HepG2 (cell line): Measurements from ENCODE around the gene PLA2R1. TPM values are rescaled to one million over a fixed set of nuclear protein-coding genes. Genes with fewer than 3 reads are reported as not detected.

Experiments
- ATAC-seq: fragments of 200-7000 bp; cut with Tn5 transposase; 3 replicates; pipeline ENCODE4 v1.9.1; 2020; ENCODE audit warnings: mild to moderate bottlenecking, moderate library complexity
- BruUV-seq: library from RNA; stranded (reverse); fragments of 400-500 nt; replicated peaks from 2 replicates; lab custom pipeline; 2021; lab: Mats Ljungman, UMichigan
- CTCF ChIA-PET: fragments of 300-600 bp; formaldehyde crosslinking; extraction: SDS; loops from one replicate; lab custom pipeline; 2021; ENCODE audit warnings: low total read pairs, inconsistent platforms, low intra/inter-chr PET ratio; lab: Yijun Ruan, JAX
- POLR2A ChIA-PET: fragments of 350-600 bp; sonication (Branson Sonifier 250); formaldehyde crosslinking; loops from one replicate; lab custom pipeline; 2020; ENCODE audit warnings: antibody characterized with exemption, inconsistent platforms; lab: Yijun Ruan, JAX
- DNase-seq: peaks from one replicate; pipeline ENCODE4 v3.0.0-alpha.2; 2015; ENCODE audit warnings: low spot score
- FAIRE-seq: peaks from 3 replicates; lab custom pipeline; 2011; peaks lifted over from hg19 to GRCh38; lab: Jason Lieb, UNC
- H2AFZ ChIP-seq: one replicate; pipeline ENCODE4 v1.6.1; 2011; ENCODE audit warnings: low read length, inconsistent platforms
- H3K27ac ChIP-seq: fragments of 300-600 bp; 3 replicates; pipeline ENCODE4 v1.8.0; 2011; ENCODE audit warnings: mixed run types, mild to moderate bottlenecking, mixed read lengths, low read length, inconsistent platforms; ENCODE audit not compliant: insufficient read depth; ENCODE audit errors: extremely low read length
- H3K27me3 ChIP-seq, 2 experiments: fragments of 200-600 bp in 1 of 2; 2 replicates in 1 of 2; 3 replicates in 1 of 2; pipeline versions ENCODE4 v1.6.0 to v1.8.0; 2011; ENCODE audit warnings: low read length in 2 of 2, mild to moderate bottlenecking in 2 of 2, moderate library complexity in 2 of 2, inconsistent platforms in 1 of 2; ENCODE audit not compliant: insufficient read depth in 2 of 2, control insufficient read depth in 1 of 2
- H3K36me3 ChIP-seq, 2 experiments: fragments of 200-600 bp in 1 of 2; replicated peaks in 1 of 2; 2 replicates in 1 of 2; 3 replicates in 1 of 2; pipeline versions ENCODE4 v1.5.1 to v1.8.0; 2011; ENCODE audit warnings: low read length in 2 of 2, inconsistent platforms in 1 of 2; ENCODE audit not compliant: insufficient read depth in 2 of 2, control insufficient read depth in 1 of 2
- H3K4me1 ChIP-seq: 2 replicates; pipeline ENCODE4 v1.5.1; 2012; ENCODE audit warnings: low read length, inconsistent platforms; ENCODE audit not compliant: insufficient read depth
- H3K4me2 ChIP-seq: 2 replicates; pipeline ENCODE4 v1.6.0; 2011; ENCODE audit warnings: low read depth, low read length, inconsistent platforms
- H3K4me3 ChIP-seq, 3 experiments: fragments of 200-600 bp in 1 of 3; sonication (generic), shearing (Covaris generic) in 1 of 3; replicated peaks in 1 of 3; 2 replicates each; pipeline ENCODE4 v1.5.1; 2011 to 2016; ENCODE audit warnings: low read length in 3 of 3, inconsistent platforms in 2 of 3, low read depth in 2 of 3, mild to moderate bottlenecking in 2 of 3, control low read depth in 1 of 3, mixed read lengths in 1 of 3; ENCODE audit not compliant: insufficient read depth in 1 of 3
- H3K79me2 ChIP-seq: one replicate; pipeline ENCODE4 v1.6.1; 2011; ENCODE audit warnings: low read length, inconsistent platforms; ENCODE audit not compliant: insufficient read depth
- H3K9ac ChIP-seq: 2 replicates; pipeline ENCODE4 v1.6.0; 2011; ENCODE audit warnings: mild to moderate bottlenecking, low read depth, low read length, inconsistent platforms; ENCODE audit not compliant: insufficient read depth
- H3K9me3 ChIP-seq: 2 replicates; pipeline ENCODE4 v1.5.1; 2012; ENCODE audit warnings: mild to moderate bottlenecking, low read length
- H4K20me1 ChIP-seq: 2 replicates; pipeline ENCODE4 v1.6.0; 2011; ENCODE audit warnings: inconsistent platforms, mild to moderate bottlenecking, low read length, moderate library complexity; ENCODE audit not compliant: insufficient read depth
- JUN ChIP-seq: sonication (generic); formaldehyde crosslinking; IDR thresholded peaks from 2 replicates; pipeline ENCODE4 v1.4.0; 2020; ENCODE audit warnings: mild to moderate bottlenecking, missing genetic modification reagents
- NCOR1 ChIP-seq: fragments of 200-600 bp; sonication (generic); IDR thresholded peaks from 2 replicates; pipeline ENCODE4 v1.7.0; 2017; ENCODE audit warnings: antibody characterized with exemption, low read length, borderline replicate concordance
- PPARG ChIP-seq: conservative IDR thresholded peaks from 2 replicates; pipeline ENCODE4 v1.6.1; 2016; ENCODE audit warnings: missing biosample characterization, missing genetic modification reagents
- TCF7L2 ChIP-seq: IDR thresholded peaks from 2 replicates; pipeline ENCODE4 v1.6.1; 2011; ENCODE audit warnings: mild to moderate bottlenecking, low read depth, low read length, moderate library complexity
- ZBTB37 ChIP-seq: sonication (generic); formaldehyde crosslinking; IDR thresholded peaks from 2 replicates; pipeline ENCODE4 v1.4.0; 2020; ENCODE audit warnings: mild to moderate bottlenecking, missing genetic modification reagents
- ZNF276 ChIP-seq: sonication (generic); formaldehyde crosslinking; IDR thresholded peaks from 2 replicates; pipeline ENCODE4 v1.4.0; 2020; ENCODE audit warnings: mild to moderate bottlenecking, low read depth, missing genetic modification reagents
- ZNF614 ChIP-seq: IDR thresholded peaks from 2 replicates; pipeline ENCODE4 v1.6.1; 2018; ENCODE audit warnings: missing biosample characterization, missing genetic modification reagents, inconsistent platforms, borderline replicate concordance
- ZNF619 ChIP-seq: sonication (generic); formaldehyde crosslinking; IDR thresholded peaks from 2 replicates; pipeline ENCODE4 v1.4.0; 2020; ENCODE audit warnings: mild to moderate bottlenecking, missing genetic modification reagents
- WGBS: methylation state at CpG from one replicate; pipeline ENCODE4 v1.1.6; 2017; ENCODE audit warnings: low lambda C conversion rate; 5-methylcytosine and 5-hydroxymethylcytosine counted together
- in situ Hi-C: cut with HindIII; loops from 2 replicates; pipeline ENCODE4 v1.10.0; 2017; ENCODE audit warnings: low pct_unique_long_range_greater_than_20kb; ENCODE audit not compliant: extremely low pct_ligation_motif_present
- intact Hi-C: fragments of 100-400 bp; cut with micrococcal nuclease; formaldehyde crosslinking; loops from one replicate; pipeline ENCODE4 v1.10.0; 2022; ENCODE audit not compliant: unreplicated experiment
- polyA plus RNA-seq, 8 experiments: library from polyadenylated mRNA; depleted of rRNA in 3 of 8; stranded (reverse) in 7 of 8; unstranded in 1 of 8; fragments of >200 nt; fragmentation: Illumina TruSeq in 4 of 8; extraction: Trizol in 4 of 8; gene quantifications; 2 replicates each; pipeline versions ENCODE4 v1.2.1 to v1.2.3, GENCODE V29; 2011 to 2016; ENCODE audit warnings: low read depth in 4 of 8, missing spikeins in 1 of 8, mixed read lengths in 1 of 8; ENCODE audit not compliant: insufficient read depth in 1 of 8
- total RNA-seq, 5 experiments: library from RNA; depleted of rRNA; stranded (reverse); fragments of >200 nt; fragmentation: Illumina TruSeq; extraction: Trizol; gene quantifications; 2 replicates each; pipeline ENCODE4 v1.2.3, GENCODE V29; 2016; ENCODE audit warnings: low read depth in 1 of 5

The PLA2R1 gene
- total and polyA plus RNA-seq, 2 of the 13 experiments (the other 11 are each of a cell fraction or from before 2014, with no cell fraction given) = not detected

GRCh38 chr2:160061533-160061932 is 882 bp downstream of the PLA2R1 start:
- intact Hi-C loops = no loop called here
- TF ChIP-seq TCF7L2 (no peak), ZNF276 (CRISPR knock-in tag) (no peak), ZBTB37 (no peak), PPARG (CRISPR knock-in tag) (no peak)
- TF ChIP-seq, all 625 proteins: peak for 0
- ATAC-seq = no peak

DNA sequence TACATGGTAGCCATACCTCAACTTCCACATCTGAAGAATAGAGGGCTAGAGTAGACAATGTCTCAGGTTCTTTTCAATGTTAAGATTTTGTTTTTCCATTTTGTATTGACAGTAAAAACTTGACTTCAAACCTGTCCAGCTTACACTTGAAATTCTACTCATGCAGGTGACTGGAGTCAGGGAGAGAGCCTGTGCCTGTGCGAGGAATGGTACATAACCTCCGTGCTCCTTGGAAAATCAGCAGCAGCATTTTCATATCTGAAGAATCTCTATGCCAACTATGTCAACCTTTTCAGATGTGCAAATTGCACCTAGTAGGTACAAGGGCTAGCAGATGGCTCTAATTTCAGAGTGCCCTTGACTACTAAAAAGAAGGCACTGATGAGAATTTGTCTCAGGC is 2.1 kb downstream of the PLA2R1 start:
- Histone ChIP-seq H3K9ac (no peak overlapping the region), H3K4me2 (no peak overlapping the region), H3K9me3 (no peaks in the 10 kb centered on the region)
- BruUV-seq = no TSS peak
- POLR2A ChIA-PET = no interaction called here
- TF ChIP-seq ZNF619 (CRISPR knock-in tag) (no peak), JUN (no peak), ZNF614 (no peak), NCOR1 (no peak)
- TF ChIP-seq, all 625 proteins: peak for 0
- 50% methylated on average over 2 of the region's 2 CpGs for WGBS
- DNase-seq (no peak), FAIRE-seq (no peak), ATAC-seq (no peak)
- Histone ChIP-seq H3K4me1 (peaks cover 11% of the 10 kb centered on the region; the same call in 1 of the 2 replicates), H4K20me1 (no peaks in the 10 kb centered on the region), H3K36me3 (no peaks in the 10 kb centered on the region), H3K27ac (no peak overlapping the region), H2AFZ (no peak overlapping the region), H3K79me2 (no peaks in the 10 kb centered on the region), H3K4me3 (no peak overlapping the region), H3K27me3 (peaks cover 3 to 31% of the 10 kb centered on the region in 2 experiments; a peak in 3 of 5 replicates)
- CTCF ChIA-PET = no interaction called here
- in situ Hi-C loops (no loop called here), intact Hi-C loops (no loop called here)

More at GRCh38 chr2:160061533-160061932, 882 bp downstream of the PLA2R1 start:
- Histone ChIP-seq H3K9me3 (no peaks in the 10 kb centered on the region), H3K4me1 (peaks cover 11% of the 10 kb centered on the region; the same call in 1 of the 2 replicates), H3K4me2 (no peak overlapping the region), H3K79me2 (no peaks in the 10 kb centered on the region), H4K20me1 (no peaks in the 10 kb centered on the region), H3K4me3 (no peak overlapping the region), H3K27ac (no peak overlapping the region), H3K27me3 (peaks cover 3 to 31% of the 10 kb centered on the region in 2 experiments; a peak in 3 of 5 replicates), H2AFZ (no peak overlapping the region), H3K9ac (no peak overlapping the region), H3K36me3 (no peaks in the 10 kb centered on the region)
- ChIA-PET POLR2A (no interaction called here), CTCF (no interaction called here)
- in situ Hi-C loops = no loop called here
- FAIRE-seq (no peak), DNase-seq (no peak)
- 85% methylated on average over 18 of the region's 18 CpGs for WGBS
- no TSS peak for BruUV-seq
